DMS 273 (cell line): Measurements from ENCODE around the gene CCDC27.
A peak's percentile ranks its signal among the peaks of the same experiment; 100 is the strongest.

Source experiments
- DNase-seq: peaks from one replicate; lab custom pipeline; 2025; ENCODE audit not compliant: unreplicated experiment; lab: John Stamatoyannopoulos, UW

Gene CCDC27

GRCh38 chr1:3717715-3718601, 34.3 kb upstream of the CCDC27 start:
- peak; percentile 67 for DNase-seq

- no peak for DNase-seq
Measured at GRCh38 chr1:3718764-3719163, 33.5 kb upstream of the CCDC27 start.

- no peak for DNase-seq
Measured at GRCh38 chr1:3721955-3722465, 30.2 kb upstream of the CCDC27 start.

- no peak for DNase-seq
Measured at GRCh38 chr1:3722846-3723245, 29.4 kb upstream of the CCDC27 start.

GRCh38 chr1:3724416-3725030, 27.7 kb upstream of the CCDC27 start:
- DNase-seq = peak; percentile 89

GRCh38 chr1:3725366-3725765, 26.9 kb upstream of the CCDC27 start:
- no peak for DNase-seq

- DNase-seq = no peak
Measured at GRCh38 chr1:3727042-3727824, 25.0 kb upstream of the CCDC27 start.

- no peak for DNase-seq
Measured at GRCh38 chr1:3727825-3728776, 24.1 kb upstream of the CCDC27 start.

GRCh38 chr1:3729594-3730542, 22.4 kb upstream of the CCDC27 start:
- DNase-seq = no peak

GRCh38 chr1:3730543-3731247, 21.6 kb upstream of the CCDC27 start:
- no peak for DNase-seq

GRCh38 chr1:3731583-3732433, 20.4 kb upstream of the CCDC27 start:
- DNase-seq = no peak

- DNase-seq = no peak
Measured at GRCh38 chr1:3732434-3733093, 19.7 kb upstream of the CCDC27 start.

- no peak for DNase-seq
Measured at GRCh38 chr1:3733094-3733882, 19.0 kb upstream of the CCDC27 start.

- DNase-seq = peak; percentile 55
Measured at GRCh38 chr1:3733883-3734589, 18.2 kb upstream of the CCDC27 start.

- DNase-seq = no peak
Measured at GRCh38 chr1:3734602-3735001, 17.6 kb upstream of the CCDC27 start.
